ENCODE measurements around the gene FADS6. TPM values are rescaled to one million over a fixed set of nuclear protein-coding genes. Genes with fewer than 3 reads are reported as not detected.
"Not testable (repeated sequence)": the region's sequence is repeated elsewhere in the genome, so short reads cannot be mapped to it uniquely, and the experiment has no call there.

FADS6 gene
- total RNA-seq, 1 donor from 2014 or later, result not detected

DNA sequence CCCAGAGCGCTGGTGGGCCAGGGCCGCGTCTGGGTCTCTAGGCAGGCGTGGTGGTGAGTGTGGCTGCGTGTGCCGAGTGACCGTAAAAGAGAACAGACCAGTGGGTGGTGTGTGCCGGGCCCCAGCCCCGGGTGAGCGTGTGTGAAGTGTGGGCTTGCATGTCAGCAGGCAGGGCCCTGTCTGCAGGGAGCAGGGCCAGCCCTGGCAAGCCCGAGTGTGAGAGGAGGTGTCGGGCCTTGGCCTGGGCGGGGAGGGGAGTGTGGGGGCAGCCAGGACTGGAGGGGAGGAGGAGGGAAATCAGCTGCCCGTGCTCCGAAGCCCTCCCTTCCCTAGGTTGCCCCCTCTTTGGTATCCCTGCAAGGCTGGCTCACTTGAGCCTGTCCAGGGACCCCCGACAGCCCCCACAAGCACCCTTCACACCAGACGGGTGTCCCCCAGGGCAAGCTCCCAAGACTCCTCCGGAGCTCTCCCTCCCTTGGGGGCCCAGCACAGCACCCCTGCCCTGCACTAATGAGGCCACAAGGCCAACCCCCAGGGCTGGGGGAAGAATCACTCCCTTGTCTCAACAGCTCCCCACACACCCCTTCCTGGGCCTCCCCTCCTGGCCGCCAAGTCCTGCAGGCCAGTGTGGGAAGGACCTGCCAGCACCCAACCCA is 27.7 kb upstream of the FADS6 start:
- intact Hi-C loops (cut with micrococcal nuclease), result no loop called here

DNA sequence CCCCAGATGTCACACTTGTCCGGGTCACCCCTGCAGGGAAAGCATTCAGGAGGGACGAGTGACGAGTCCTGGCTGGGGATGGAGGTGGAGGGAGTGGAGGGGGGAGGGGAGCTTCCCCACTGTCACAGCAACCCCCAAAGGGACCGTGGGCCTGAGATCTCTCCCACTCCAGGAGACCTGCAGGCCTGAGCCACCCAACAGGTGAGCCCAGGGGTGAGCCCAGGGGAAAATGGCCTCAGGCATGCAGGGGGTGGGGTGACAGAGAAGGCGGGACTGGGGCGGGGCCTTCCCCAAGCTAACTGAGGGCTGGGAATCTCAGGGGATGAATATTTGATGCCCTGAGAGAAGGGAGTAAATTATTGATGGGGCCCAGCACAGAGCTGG is 27.2 kb upstream of the FADS6 start:
- intact Hi-C loops (cut with micrococcal nuclease), result no loop called here

DNA sequence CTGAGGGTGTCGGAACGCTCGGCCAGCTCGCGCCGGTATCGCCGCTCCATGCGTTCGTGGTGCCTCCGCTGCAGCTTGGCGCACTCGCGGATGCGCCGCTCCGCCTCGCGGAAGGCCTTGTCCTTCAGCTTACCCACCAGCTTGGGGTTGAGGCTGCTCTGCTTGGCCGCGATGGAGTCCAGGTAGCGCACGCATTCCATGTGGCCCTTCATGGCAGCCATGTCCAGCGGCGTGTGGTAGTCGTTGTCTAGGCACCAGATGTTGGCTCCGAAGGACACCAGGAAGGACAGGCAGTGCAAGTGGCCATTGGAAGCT is 26.8 kb upstream of the FADS6 start:
- intact Hi-C loops (cut with micrococcal nuclease), result no loop called here

DNA sequence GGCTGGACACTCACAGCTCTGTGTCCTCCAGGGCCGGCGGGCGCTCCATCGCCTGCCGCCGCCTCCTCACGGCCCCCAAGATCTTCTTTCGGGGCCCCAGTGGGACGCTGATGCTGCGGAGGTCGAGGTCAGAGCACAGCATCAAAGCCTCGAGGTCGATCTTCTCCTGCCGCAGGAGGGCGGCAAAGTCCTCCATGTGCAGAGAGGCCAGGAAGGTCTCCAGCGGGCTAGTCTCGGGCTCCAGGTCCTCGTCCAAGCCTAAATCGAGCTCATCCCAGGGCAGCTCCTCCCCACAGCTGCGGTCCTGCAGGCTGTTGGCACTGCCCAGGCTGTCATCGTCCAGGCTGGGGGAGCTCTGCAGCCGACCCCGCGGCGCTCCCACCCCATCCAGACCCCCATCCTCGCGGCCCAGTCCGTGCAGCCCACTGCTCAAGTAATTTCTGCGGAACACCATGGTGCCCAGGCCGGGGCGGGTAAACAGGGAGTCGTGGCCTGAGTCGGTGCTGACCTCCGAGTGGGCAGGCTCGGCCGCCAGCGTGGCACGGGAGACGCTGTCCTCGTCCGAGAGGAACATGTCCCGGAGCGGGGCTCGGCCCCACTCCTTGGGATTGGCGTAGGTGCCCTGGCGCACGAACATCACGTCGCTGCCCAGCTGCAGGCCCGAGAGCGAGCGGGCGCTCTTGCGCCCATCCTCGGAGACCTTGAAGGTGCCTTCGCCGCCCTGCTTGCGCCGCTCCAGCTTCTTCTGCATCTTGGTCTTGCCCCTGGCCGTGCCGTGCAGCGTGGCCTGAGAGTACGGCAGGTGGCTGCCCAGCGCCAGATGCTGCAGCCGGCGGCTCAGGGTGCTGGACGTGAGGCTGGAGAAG is 26.2 kb upstream of the FADS6 start:
- intact Hi-C loops (cut with micrococcal nuclease), result no loop called here

DNA sequence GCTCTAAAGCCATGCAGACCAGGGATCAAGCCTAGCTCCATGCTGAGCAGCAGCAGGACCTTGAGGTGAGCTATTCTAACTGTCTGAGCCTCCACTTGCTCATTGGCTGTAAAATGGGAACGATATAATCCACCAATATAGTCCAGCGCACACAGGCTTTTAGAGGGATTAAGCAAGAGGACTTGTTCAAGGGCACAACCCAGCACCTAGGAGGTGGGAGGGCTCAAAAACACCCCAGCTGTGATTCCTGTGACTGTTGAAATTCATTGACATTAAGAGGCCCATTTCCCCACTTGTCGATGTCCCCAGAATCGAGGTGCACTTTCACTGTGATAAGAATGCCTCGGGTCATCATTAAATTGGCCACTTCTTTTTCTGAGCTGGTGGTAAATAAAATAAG is 25.5 kb upstream of the FADS6 start:
- intact Hi-C loops (cut with micrococcal nuclease), result no loop called here

DNA sequence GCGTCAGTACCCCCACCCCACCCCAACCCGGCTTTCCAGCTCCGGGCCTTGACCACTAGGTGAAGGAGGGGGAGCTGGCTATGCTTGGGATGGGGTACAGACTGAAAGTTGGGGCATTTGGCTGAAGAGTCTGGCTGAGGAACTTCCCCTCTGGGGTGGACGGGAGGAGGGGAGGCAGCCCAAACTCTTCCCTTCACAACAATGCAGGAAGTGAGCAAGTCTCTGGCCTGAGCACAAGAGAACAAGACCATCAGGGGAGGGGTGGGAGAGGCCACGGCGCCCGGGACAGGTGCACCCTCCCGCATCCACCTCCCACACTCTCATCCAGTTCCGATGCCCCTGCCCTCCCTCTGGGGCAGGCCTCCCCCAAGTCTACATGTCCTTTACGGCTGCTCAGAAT is 24.0 kb upstream of the FADS6 start:
- intact Hi-C loops (cut with micrococcal nuclease), result no loop called here

DNA sequence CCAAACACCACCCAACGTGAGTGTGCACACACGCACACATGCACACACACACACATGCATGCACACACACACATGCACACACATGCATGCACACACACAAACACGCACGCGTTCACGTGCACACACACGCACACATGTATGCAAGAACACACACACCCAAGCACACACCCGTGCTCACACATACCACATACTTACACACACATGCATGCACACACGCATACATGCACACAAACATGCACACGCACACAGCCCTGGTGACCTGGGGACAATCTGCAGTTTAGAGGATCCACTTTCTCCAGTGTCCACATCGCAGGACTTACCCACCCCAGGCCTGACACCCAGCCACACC is 23.4 kb upstream of the FADS6 start:
- intact Hi-C loops (cut with micrococcal nuclease), result no loop called here

DNA sequence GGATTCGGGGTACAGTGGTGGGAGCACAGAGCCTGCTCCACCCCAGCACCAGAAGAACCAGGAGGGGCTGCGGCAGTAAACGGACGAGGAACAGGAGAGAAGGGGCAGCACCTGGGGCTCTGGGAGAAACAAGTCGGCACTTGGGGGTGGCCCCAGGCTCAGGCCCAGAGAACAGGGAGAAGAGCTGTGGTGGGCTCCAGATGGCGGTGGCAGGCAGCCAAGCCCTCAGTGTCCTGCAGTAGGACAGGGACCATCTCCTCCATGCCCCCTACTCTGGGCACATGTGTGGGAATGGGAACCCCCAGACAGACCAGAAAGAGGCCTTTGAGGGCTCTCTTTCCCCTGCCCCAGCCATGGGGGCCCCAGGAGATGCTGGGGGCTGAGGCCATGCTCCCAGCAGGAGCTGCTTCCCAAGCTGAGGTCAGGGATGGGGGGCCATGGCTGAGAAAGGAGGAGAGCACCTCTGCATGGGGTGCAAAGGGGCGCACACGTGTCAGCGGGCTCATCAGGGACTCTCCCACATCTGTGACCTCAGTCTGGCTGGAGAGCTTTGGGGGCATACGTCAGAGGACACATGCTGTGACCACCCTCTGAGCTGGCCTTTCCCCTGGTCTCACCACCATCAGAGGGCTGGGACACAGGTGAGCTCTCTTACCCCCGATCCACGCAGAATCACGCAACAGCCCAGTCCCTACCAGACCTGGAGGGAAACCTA is 22.9 kb upstream of the FADS6 start:
- intact Hi-C loops (cut with micrococcal nuclease), result no loop called here

DNA sequence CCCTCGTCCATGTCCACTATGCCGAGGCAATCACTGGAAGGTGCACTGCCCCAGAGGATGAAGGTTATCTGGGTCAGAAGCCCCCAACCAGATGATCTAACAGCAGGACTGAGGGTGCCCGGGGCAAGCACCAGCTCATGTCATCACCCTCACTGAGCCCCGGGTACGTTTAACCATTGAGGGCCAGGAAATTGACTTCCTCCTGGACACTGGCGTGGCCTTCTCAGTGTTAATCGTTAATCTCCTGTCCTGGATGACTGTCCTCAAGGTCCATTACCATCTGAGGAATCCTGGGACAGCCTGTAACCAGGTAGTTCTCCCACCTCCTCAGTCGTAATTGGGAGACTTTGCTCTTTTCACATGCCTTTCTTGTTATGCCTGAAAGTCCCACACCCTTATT is 18.0 kb upstream of the FADS6 start:
- intact Hi-C loops (cut with micrococcal nuclease), result not testable (repeated sequence)

DNA sequence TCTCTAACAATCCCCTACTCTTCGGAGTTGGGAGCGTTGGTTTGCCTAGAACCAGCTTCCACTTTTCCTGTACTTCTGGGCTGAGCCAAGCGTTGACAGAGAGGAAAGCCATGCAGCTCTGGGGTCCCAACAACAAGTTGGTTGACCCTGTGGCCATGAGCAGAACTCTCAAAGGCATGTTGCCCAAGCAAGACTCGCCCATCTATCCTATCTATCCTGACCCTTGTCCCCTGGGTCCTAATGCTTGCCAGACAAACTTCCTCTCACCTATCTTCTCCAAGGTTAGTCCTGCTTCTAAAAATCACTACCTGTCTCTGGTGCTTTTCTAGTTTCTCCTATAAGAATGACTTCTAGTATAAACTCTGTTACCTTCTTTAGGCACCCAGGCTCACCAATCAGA is 15.7 kb upstream of the FADS6 start:
- intact Hi-C loops (cut with micrococcal nuclease), result not testable (repeated sequence)

DNA sequence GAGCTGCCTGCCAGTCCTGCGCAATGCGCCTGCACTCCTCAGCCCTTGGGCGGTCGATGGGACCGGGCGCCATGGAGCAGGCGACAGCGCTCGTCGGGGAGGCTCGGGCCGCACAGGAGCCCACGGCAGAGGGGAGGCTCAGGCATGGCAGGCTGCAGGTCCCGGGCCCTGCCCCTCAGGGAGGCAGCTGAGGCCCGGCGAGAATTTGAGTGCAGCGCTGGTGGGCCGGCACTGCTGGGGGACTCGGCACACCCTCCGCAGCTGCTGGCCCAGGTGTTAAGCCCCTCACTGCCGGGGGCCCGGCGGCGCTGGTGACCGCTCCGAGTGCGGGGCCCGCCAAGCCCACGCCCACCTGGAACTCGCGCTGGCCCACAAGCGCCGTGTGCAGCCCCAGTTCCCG is 13.6 kb upstream of the FADS6 start:
- intact Hi-C loops (cut with micrococcal nuclease), result no loop called here

DNA sequence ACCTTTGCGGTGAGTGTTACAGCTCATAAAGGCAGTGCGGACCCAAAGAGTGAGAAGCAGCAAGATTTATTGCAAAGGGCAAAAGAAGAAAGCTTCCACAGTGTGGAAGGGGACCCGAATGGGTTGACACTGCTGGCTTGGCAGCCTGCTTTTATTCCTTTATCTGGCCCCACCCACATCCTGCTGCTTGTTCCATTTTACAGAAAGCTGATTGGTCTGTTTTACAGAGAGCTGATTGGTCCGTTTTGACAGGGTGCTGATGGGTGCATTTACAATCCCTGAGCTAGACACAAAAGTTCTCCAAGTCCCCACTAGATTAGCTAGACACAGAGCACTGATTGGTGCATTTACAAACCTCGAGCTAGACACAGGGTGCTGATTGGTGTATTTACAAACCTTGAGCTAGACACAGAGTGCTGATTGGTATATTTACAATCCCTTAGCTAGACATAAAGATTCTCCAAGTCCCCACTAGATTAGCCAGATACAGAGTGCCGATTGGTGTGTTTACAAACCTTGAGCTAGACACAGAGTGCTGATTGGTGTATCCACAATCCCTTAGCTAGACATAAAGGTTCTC is 12.9 kb upstream of the FADS6 start:
- intact Hi-C loops (cut with micrococcal nuclease), result not testable (repeated sequence)

DNA sequence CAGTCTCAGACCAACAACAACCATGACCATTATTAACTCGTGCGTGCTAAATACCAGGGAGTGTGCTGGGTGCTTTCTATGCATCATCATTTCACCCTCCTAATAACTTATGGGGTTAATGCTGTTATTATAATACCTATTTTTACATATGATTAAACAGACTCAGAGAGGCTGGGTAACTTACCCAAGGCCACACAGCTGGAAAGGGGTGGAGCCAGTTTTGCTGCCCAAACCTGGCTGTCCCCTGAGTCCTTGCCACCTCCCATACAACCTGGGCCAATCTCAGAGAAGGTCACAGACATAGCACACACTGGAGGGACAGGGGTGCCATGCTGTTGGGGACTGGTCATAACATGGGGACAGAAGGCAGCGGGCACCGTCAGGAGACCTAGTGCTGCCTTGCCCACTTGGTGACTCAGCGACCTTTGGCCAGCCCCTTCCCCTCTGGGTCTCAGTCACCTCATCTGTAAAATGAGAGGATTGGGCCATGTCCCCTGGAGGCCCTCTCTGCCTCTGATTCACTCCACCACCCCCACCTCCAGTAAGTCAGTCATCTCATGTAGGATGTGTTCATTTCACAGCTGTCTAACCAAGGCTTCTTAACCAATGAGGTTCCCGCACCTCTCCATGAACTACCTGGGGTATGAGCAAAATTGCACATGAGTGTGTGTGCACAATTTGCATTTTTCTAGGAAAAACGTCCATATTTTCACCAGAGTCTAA is 11.4 kb upstream of the FADS6 start:
- intact Hi-C loops (cut with micrococcal nuclease), result no loop called here

DNA sequence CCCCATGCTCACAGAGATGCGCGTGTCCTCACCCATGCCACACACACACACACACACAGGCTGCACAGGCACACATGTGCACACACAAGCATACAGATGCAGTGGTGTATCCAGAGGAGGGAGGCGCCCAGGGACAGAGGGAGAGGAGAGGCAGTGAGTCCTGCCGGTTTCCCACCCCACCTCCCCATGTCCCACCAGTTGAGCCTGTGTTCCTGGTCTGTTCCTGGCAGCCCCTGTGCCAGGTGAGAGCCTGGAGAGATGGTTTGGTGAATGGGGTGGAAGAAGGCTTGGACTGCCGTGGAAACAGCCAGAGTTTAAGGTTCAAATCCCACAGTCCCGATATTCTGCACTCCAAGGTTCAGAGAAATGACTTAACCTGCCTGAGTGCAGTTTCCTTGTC is 10.2 kb upstream of the FADS6 start:
- intact Hi-C loops (cut with micrococcal nuclease), result no loop called here

DNA sequence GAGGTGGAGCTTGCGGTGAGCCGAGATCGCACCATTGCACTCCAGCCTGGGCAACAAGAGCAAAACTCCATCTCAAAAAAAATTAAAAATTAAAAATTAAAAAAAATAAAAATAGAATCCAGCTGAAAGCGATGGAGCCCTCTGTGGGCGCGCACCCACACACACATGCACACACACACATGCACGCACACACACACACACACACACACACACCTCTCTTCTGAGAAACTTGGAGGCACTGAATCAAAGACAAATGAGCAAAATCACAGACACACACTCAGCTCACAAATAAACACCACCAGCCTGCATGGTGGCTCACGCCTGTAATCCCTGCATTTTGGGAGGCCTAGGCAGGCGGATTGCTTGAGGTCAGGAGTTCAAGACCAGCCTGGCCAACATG is 9.6 kb upstream of the FADS6 start:
- intact Hi-C loops (cut with micrococcal nuclease), result no loop called here

DNA sequence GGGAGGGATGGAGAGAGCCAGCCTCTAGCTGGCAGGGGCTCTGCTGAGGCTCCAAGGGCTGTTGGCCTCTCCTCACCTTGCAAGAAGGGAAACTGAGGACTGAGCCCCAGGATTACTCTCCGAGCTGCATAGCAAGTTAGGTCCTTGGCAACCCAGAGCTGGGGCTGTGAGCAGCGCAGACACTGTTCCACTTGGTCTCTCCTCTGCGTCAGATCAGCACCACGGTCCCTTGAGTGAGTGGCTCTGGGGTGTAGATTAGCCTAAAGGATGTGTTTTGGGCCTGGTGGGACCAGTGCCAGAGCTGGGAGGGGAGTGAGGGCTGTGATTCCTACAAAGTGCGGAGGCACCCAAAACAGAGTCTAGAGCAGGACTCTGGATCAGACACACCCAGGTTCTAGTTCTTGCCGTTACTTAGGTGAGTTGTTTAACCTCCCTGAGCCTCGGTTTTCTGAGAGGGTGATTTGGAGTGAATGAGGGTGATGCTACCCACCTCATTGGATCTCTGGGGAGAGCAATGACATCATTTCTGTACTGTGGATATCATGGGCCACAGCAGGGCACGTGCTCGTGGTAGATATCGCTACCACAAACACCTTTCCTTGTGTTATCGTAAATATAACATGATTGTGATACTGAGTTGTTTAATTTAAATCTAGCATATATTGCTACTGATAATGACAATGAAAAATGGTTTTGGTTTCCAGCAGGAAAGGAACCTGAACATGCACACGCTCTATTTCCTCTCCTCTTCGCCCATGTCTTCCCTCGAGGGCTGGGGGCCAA is 8.1 kb upstream of the FADS6 start:
- intact Hi-C loops (cut with micrococcal nuclease), result no loop called here

DNA sequence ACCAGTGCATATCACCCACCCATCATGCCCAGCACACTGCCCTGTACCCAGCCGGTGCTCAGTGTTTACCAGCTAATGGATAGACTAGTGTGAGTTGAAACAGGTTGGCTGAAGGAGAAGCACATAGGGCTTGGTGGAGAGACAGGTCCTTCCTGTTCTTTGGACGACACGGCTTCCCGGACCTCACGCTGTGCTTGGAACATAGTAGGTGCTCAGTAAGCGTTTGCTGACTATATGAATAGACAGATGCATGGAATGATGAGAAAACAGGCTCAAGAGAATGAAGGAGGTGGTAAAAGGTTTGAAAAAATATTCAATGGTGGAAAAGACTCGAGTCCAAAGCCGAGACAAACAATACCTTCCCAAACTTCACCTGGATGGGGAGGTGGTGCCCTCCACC is 6.8 kb upstream of the FADS6 start:
- intact Hi-C loops (cut with micrococcal nuclease), result no loop called here

DNA sequence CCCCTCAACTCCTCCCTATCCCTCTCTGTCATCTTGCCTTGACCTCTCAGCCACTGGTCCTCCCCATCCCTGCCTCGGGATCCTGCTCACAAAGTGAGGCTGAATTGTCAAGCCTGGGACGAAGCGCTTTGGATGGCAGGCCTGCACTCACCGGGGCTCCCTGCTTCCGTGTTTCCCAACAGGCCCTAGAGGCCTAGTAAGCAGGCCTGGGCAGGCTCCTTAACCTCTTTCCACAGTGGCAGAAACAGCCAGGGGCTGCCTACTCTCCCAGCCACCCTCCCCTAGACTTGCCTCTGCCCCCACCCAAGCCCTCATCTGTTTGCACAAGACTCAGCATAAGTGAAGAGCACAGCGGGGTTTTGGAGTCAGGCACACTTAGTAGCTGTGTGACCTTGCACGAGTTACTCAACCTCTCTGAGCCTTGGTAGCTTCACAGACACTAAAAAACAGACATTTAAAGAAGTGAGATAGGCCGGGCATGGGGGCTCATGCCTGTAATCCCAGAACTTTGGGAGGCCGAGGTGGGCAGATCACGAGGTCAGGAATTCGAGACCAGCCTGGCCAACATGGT is 5.0 kb upstream of the FADS6 start:
- intact Hi-C loops (cut with micrococcal nuclease), result no loop called here

DNA sequence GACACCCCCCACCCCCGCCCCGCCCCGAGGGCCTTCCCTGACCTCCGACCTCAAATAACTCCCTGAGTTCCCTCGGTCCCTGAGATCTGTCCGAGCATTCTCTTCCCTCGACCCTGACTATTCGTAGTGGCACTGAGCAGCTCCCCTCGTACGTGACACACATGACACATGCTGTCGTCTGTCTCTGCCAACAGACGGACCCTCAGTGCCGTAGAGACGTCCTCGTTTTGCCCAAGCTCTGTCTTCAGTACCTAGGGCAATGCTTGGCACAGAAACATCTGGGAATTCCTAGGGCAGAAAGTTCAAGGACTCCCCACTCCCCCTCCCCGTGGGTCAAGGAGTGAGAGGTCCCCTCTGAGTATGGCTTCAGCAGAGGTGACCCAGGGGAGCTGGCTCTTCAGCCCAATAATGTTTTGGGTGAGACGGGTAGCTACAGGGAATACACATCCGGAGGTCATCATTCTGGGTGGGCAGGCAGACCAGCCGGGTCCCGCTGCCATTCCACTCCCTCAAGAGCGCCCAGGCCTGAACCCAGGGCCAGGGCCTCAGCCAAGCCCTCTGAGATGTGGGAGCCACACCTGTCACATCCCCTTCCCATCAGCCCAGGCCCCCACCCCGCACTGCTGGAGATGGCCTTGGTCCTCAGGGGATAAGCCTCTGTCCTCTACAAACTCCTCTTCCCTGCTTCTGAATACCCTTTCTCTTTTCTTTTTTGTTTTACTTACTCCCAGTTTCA is 671 bp upstream of the FADS6 start:
- intact Hi-C loops (cut with micrococcal nuclease), result no loop called here

All from T-helper 2 cell treated with Interferon-gamma antibody and Interleukin-4, amounts not matched to agents 100 ng/mL and 5 ng/mL, for 36 hours (primary cell).